HG02938 (cell line): Measurements from ENCODE around the gene M1AP.

ENCODE experiments used
- ATAC-seq: cut with Tn5 transposase; IDR thresholded peaks from one replicate; pipeline ENCODE4 v1.9.1; 2021; ENCODE audit warnings: mild to moderate bottlenecking, moderate library complexity; ENCODE audit not compliant: unreplicated experiment

M1AP gene

DNA sequence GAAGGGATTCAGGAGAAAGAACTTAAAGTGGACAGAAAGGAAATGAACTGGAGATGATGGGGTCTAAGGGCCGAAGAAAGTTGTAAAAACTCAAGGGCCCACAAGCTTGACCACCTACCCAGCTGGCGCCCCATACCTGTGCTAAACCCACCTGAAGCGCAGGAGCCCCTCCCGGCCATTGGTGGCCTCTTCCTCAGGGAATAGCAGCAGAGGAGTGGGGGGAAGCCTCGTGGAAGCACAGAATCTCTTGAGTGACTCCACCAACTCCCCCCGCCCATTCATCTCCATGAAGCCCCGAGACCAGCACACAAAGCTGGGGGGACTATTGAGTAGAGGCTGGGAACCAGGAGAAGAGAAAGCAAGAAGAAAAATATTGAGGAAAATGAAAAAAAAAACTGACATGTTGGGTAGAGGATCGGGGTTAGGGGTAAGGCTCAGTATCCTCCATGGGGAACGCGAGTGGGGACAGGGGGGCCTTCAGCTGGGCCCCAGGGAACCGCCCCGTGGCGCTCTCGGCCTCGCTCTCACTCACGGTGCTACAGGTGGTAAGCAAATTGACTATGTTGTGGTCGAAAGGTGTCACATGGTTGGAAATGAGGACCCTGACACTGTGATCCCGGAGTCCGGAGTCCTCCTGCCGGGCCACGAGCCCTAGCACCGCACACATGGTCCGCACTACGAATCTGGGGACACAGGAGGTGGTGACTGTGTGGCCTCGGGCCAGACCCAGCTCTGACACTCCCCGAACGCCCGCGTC, 119.4 kb downstream of the M1AP start:
- ATAC-seq = peak; percentile 3

GRCh38 chr2:74527741-74528140, 120.4 kb downstream of the M1AP start:
- ATAC-seq = no peak

DNA sequence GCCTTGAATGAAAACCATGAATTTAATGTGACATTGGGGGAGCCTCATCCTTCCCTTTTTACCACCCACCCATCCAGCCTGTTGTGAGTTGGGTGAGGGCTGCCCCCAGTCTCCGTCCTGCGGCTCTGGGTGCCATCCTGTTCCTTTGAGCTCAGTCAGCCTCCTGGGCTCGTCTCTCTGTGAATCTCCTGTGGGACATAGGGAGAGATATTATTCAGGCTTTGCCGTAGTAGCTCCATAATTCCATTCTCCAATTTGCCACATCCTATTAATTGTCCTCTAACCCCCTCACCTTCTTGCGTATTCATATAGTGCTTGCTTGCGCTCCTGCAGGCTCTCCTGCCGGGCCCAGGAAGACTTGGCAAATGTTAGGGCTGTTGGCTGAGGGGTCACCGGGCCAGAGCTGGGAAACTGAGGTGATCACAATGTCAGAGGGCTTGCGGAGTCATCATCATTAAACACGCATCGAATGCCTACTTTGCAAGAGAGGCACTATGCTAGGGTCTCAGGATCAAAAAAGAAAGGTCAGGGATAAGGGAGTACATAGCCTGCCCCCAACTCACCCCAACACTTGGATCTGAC, 121.4 kb downstream of the M1AP start:
- ATAC-seq = no peak

GRCh38 chr2:74525717-74526648, 122.1 kb downstream of the M1AP start, which contains the start of gene DQX1:
Gene DQX1, minus strand, starts transcription at chr2:74526231. Its CDS starts 502 bp downstream, at chr2:74525729.
- no peak for ATAC-seq

DNA sequence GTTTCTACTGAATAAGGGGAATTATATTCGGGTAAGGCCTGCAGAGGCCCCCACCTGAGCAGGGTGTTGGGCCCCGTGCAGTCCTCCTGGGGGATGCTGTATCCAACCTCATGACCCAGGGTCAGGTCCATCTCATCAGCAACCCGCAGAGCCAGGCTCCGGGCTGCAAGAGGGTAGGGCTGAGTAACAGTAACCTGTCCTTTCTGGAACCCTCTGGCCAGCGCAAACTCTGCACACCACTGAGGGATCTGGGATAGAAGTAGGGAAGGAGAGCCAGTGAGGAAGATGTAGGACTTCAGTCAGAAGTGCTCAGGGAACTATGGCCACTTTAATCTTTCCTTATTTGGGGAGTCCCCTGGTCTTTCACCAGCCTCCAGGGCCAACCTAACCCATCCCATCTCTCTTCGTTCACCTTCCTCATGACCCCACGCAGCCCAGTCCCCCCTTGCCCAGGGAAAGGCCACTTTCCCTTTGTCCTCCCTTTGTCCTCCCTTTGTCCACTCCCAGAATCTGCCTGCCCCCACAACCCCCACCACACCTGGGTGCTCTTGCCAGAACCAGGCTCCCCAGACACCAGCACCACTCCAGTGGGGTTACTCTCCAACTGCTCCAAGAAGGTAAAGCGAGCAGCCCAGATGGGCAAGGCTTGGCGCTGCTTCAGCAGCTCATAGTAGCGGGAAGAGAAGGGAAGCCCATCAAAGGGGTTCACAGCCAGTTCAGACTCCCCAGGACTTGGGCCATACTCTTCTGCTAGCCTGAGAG, 123.0 kb downstream of the M1AP start:
- ATAC-seq = no peak

- ATAC-seq = no peak
Observed at GRCh38 chr2:74524005-74524404, 124.1 kb downstream of the M1AP start.

DNA sequence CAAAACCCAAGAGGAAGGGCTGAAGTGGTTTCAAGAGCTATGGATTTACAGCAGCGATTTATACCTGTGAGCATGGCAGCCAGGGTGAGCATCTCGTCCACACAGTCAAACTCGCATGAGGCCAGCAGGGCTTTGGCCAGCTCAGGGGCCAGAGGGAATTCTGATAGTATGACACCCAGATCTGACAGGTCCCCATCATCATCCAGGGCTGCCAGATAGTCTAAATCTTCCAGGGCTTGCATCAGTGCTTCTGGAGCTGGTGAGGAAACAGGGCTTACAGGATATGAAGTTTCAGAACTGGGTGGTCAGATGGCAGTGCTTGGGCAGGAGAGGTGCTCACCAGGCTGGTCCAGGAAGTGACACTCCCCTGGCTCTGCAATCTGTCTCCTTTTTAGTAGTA, 125.6 kb downstream of the M1AP start:
- ATAC-seq = no peak

- no peak for ATAC-seq
Observed at GRCh38 chr2:74516650-74517049, 131.5 kb downstream of the M1AP start.

DNA sequence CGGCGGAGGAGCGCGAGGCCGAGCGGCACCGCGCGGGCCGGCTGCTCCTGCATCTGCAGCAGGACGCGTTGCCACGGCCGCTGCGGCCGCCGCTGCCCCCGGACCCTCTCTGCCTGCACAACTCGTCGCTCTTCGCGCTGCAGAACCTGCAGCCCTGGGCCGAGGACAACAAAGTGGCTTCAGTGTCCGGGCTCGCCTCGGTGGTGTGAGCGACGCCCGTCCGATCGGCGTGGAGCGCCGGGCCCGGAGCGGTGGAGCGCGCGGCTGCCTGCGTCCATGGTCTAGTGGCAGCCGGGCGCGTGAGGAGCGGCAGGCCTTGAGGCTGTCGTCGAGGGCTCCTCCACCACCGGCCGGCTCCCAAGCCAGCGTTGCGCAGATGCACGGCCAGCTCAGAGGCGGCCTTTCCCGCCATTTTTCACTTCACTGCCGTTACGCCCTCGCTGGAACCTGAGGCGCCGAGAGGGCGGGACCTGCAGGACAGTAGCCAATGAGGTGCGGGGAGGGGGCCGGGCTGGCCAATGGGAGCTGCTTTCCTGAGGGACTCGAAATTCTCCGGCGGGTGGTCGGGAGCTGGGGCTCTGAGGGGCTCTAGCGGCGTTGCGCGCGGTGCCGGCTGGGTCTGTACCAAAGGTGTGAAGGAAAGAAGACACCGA, 132.0 kb downstream of the M1AP start:
- no peak for ATAC-seq

DNA sequence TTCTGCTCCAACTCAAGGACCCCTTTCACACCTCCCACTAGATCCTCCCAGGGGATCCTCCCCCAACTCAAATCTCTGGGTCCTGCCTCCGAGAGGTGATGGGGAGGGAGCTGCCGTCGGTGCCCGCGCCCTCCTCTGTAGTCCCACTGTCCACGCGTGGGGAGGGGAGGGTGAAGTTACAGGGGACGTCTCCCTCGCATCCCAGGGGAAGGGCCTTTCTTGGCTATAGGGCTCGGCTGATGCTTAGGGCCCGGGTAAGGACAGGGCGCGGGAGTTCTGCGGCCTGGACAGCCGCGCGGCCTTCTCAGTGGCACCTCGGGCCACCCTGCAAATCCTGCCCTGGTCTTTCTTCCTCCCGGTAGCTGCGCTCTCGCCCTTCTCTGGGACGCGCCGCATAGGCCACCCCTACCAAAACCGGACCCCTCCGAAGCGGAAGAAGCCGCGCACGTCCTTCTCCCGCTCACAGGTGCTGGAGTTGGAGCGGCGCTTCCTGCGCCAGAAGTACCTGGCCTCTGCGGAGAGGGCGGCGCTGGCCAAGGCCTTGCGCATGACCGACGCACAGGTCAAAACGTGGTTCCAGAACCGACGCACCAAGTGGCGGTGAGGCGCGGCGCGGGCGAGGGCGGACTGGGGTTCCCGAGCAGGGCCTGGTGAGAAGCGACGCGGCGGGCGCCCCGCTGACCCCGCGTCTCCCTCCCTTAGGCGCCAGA, 132.7 kb downstream of the M1AP start:
- ATAC-seq = no peak

GRCh38 chr2:74514368-74515270, 133.5 kb downstream of the M1AP start, which contains the start of gene TLX2:
Gene TLX2, plus strand, starts transcription at chr2:74514450. Its CDS starts 357 bp downstream, at chr2:74514807.
- no peak for ATAC-seq

DNA sequence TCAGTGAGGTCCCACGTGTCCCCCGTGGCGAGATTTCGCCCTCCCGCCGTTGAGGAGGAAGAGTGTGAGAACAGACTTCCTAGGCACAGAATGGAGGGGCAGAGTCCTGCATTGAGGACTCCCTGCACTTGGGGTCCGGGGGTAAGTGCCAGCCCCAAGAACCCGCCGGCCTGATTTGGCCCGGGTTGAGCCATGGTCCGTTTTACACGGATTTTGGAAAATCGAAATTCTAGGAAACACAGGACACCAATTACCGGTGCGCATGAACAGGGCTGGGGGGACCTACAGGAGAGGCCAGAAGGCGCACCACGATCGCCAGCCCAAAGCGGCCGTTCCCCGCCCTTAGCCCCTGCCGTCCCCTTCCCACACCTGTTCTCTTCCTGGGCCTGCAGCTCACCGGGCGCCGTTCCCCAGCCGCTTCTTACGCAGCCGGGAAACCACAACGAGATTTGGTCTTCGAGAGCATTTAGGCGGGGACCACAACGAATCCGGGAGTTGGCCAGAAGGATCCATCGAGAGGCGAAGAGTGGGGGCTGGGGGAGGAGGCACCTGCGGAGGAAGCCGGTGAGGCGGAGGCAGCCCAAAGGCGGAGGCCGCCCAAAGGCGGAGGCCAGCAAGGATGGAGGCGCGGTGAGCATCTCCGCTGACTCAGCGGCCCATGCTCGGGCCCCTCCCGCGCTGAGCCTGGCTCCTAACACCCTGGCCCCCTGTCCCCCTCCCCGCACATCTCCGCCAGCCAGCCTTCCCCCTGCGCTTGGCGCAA, 134.3 kb downstream of the M1AP start:
- no peak for ATAC-seq

- ATAC-seq = no peak
Observed at GRCh38 chr2:74512744-74513604, 135.2 kb downstream of the M1AP start.

GRCh38 chr2:74511104-74511989, 136.8 kb downstream of the M1AP start:
- ATAC-seq = no peak

DNA sequence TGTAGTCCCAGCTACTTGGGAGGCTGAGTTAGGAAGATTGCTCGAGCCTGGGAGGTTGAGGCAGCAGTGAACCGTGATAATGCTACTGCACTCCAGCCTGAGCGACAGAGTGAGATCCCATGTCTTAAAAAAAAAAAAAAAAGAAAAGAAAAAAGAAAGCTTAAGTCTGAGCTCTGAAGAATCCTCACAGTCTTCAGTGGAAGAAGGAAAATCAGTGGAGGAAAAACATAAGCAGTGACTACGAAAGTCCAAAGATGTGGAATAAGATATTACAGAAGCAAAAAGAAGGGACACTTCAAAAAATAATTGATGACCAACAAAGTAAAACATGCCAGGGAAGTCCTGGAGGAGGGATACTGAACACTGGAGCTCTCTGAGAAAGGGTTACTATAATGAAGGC, 137.9 kb downstream of the M1AP start:
- no peak for ATAC-seq
